Measurements from ENCODE around the gene S100A5.
"Not testable (repeated sequence)": the region's sequence is repeated elsewhere in the genome, so short reads cannot be mapped to it uniquely, and the experiment has no call there.

S100A5 gene

GRCh38 chr1:153540394-153541361, at the start of gene S100A5:
S100A5 (minus strand) TSS chr1:153540934; CDS start chr1:153540191, 743 bp downstream.
- DNase-seq: peak; percentile 81

GRCh38 chr1:153588482-153588881, 47.7 kb upstream of the S100A5 start:
- no peak for DNase-seq

GRCh38 chr1:153588033-153588432, 47.3 kb upstream of the S100A5 start:
- DNase-seq: not testable (repeated sequence)

GRCh38 chr1:153587314-153587713, 46.6 kb upstream of the S100A5 start:
- DNase-seq: no peak

- no peak for DNase-seq
Observed at GRCh38 chr1:153586347-153586746, 45.6 kb upstream of the S100A5 start.

GRCh38 chr1:153585006-153585405, 44.3 kb upstream of the S100A5 start:
- DNase-seq: no peak

GRCh38 chr1:153583976-153584375, 43.2 kb upstream of the S100A5 start:
- no peak for DNase-seq

GRCh38 chr1:153583514-153583913, 42.8 kb upstream of the S100A5 start:
- DNase-seq: not testable (repeated sequence)

GRCh38 chr1:153582836-153583235, 42.1 kb upstream of the S100A5 start:
- DNase-seq: not testable (repeated sequence)

GRCh38 chr1:153578936-153579335, 38.2 kb upstream of the S100A5 start:
- DNase-seq: no peak

GRCh38 chr1:153578490-153578889, 37.8 kb upstream of the S100A5 start:
- DNase-seq: no peak

GRCh38 chr1:153577624-153578051, 36.9 kb upstream of the S100A5 start:
- no peak for DNase-seq

- DNase-seq: no peak
Observed at GRCh38 chr1:153577138-153577537, 36.4 kb upstream of the S100A5 start.

- DNase-seq: not testable (repeated sequence)
Observed at GRCh38 chr1:153575497-153575896, 34.8 kb upstream of the S100A5 start.

GRCh38 chr1:153575081-153575491, 34.4 kb upstream of the S100A5 start:
- not testable (repeated sequence) for DNase-seq

GRCh38 chr1:153573351-153573750, 32.6 kb upstream of the S100A5 start:
- no peak for DNase-seq

- DNase-seq: peak; percentile 78
Observed at GRCh38 chr1:153572569-153573015, 31.9 kb upstream of the S100A5 start.

- no peak for DNase-seq
Observed at GRCh38 chr1:153571706-153572105, 31.0 kb upstream of the S100A5 start.

- DNase-seq: no peak
Observed at GRCh38 chr1:153570874-153571273, 30.1 kb upstream of the S100A5 start.

GRCh38 chr1:153569465-153569864, 28.7 kb upstream of the S100A5 start:
- no peak for DNase-seq

- peak; percentile 89 for DNase-seq
Observed at GRCh38 chr1:153568367-153569099, 27.8 kb upstream of the S100A5 start.

- peak; percentile 54 for DNase-seq
Observed at GRCh38 chr1:153567621-153568366, 27.1 kb upstream of the S100A5 start.
